RPMI7951 (cell line): ENCODE measurements around the gene MTRR. TPM values are rescaled to one million over a fixed set of nuclear protein-coding genes. Genes with fewer than 3 reads are reported as not detected.

Source experiments
- total RNA-seq: library from RNA; depleted of rRNA; stranded (reverse); fragments of >200 nt; shearing (Covaris generic); gene quantifications from 2 replicates; pipeline ENCODE4 v1.2.3, GENCODE V29; 2014; rRNA removed

MTRR gene
- total RNA-seq, 1 experiment from 2014 or later: 22.3 TPM

Other genes with a start within 250 kb of the MTRR start
- not detected in 2 replicates for gene CFAP90, start 18.0 kb upstream of the MTRR start, total RNA-seq
- gene FASTKD3, start 117 bp upstream of the MTRR start, total RNA-seq: 13.8 and 21.1 TPM in 2 replicates